ENCODE data around the gene TTLL8. TPM values are rescaled to one million over a fixed set of nuclear protein-coding genes. Genes with fewer than 3 reads are reported as not detected.

TTLL8 gene
- polyA plus RNA-seq, 1 of the 3 experiments (the other 2 are of a cell fraction) = not detected

DNA sequence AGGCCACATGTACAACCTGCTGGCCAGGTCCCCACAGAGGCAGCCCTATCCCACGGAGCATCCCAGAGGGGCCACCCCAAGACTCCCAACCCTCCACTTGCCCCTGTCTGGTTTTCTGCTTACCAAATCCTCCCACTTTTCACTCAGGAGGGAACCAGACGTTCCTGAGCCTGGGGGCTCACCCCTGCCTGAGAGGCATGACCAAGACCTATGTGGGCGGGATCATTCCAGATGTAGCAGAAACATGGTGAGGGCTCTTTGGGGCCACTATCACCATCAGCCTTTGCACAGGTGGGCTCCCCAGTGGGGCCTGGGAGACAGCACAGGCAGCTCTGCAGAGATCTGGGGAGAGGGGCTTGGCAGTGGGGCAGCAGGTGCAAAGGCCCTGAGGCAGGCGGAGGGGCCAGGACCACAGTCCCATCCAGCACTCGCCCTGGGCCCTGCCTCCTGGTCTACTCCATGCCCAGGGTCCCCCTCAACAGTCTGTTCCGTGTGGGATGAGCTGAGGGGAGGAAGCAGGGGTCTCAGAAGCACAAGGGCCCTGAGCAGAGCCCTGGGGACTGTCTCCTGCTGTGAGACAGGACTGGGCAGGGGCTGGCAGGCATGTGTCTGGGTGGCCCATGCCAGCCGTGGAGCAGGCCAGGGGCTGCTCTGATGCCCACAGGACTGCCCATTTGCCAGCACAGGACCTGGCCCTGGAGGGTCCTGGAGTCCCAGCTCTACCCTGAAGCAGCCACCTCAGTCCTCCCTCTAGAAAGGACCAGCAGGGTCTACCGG lies 88.2 kb downstream of the TTLL8 start:
- Histone ChIP-seq H3K27ac (ENCODE audit: low read depth in 2 of 2, low read length in 1 of 2) (no peak overlapping the region), H3K79me2 (ENCODE audit: insufficient read depth) (no peaks in the 10 kb centered on the region), H3K9me3 (no peaks in the 10 kb centered on the region), H3K9me2 (no peaks in the 10 kb centered on the region), H3K9ac (no peak overlapping the region), H3F3A (replicated peaks; ENCODE audit: insufficient read depth) (no peaks in the 10 kb centered on the region), H3K4me2 (no peak overlapping the region), H4K20me1 (ENCODE audit: insufficient read depth) (no peaks in the 10 kb centered on the region), H2AFZ (ENCODE audit: low read depth) (no peak overlapping the region), H3K4me1 (ENCODE audit: control insufficient read depth in 1 of 2, insufficient read depth in 2 of 2, low read depth in 1 of 2, low read length in 1 of 2) (peaks cover 4 to 24% of the 10 kb centered on the region in 2 experiments; a peak in 1 of 4 replicates), H3K36me3 (replicated peaks in 1 of 2; ENCODE audit: control insufficient read depth in 1 of 2, insufficient read depth in 2 of 2, low read length in 1 of 2) (no peaks in the 10 kb centered on the region), H3K4me3 (ENCODE audit: low read depth in 2 of 2, low read length in 1 of 2) (no peak overlapping the region), H3K27me3 (ENCODE audit: insufficient read depth) (no peaks in the 10 kb centered on the region)
- 88% methylated on average over 3 of the region's 8 CpGs for WGBS (ENCODE audit: low lambda C conversion rate)
- POLR2A ChIA-PET = no interaction called here
- peak; percentile 21 for DNase-seq
- TF ChIP-seq GABPA (IDR thresholded peaks at IDR 0.05; ENCODE audit: low read depth) (no peak), NRF1 (IDR thresholded peaks at IDR 0.05; ENCODE audit: low read depth, low read length) (no peak), ELF1 (IDR thresholded peaks at IDR 0.05) (no peak), SMC3 (IDR thresholded peaks at IDR 0.05; ENCODE audit: low read depth, low read length) (no peak), NFIC (IDR thresholded peaks at IDR 0.05; ENCODE audit: borderline replicate concordance) (no peak)
- CTCF ChIA-PET = interaction anchor here (1.8 kb wide), 1 partner anchor 39 kb away, joined by 7 read pairs; no protein-coding TSS in a partner anchor

DNA sequence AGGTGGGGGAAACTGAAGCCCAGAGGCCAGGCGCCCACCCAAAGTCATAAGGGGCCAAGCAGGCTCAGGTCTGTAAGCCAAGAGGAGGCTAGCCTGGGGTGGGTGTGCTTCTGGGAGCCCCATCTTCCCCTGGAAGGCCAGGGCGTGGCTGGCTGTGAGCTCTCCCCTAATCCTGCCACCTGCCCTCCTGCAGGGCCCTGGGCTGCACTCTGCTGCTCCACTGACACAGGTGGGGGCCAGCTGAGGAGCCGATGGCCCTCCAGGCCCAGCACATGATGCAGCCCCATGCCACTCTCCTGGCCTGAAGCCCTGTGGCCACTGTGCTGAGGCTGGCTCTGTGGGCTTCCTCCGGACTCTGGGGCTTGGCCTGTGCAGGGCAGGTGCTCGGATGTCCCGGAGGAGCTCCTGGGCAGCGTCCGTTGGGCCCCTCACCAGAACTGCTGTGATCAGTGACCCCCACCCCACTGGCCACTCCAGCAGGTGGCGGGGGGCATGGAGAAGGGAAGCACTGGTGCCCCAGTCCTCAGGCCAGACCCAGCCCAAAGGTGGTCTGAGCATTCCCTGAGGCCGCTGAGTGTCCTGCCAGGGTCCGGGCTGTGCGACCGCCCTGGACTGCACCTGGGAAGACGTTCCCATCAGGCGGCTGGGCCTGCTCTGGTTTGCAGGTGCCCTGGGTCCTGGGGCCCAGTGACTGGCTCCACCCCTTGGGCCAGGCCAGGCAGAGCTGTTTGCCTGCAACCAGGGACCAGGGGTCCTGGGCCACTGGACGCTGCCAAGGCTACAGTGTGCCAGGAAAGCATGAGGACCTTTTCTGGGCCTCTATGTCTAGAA lies 89.1 kb downstream of the TTLL8 start:
- POLR2A ChIA-PET = no interaction called here
- no peaks in the 10 kb centered on the region for H3K9me3 ChIP-seq
- CTCF ChIA-PET = interaction anchor here (0.7 to 3.9 kb wide), 5 partner anchors 14 to 61 kb away, joined by 3 to 18 read pairs (median 3); no protein-coding TSS in a partner anchor
- H3K4me3 ChIP-seq (ENCODE audit: low read depth in 2 of 2, low read length in 1 of 2) = no peak overlapping the region
- 96% methylated on average over 4 of the region's 16 CpGs for WGBS (ENCODE audit: low lambda C conversion rate)
- H3K4me1 ChIP-seq (ENCODE audit: control insufficient read depth in 1 of 2, insufficient read depth in 2 of 2, low read depth in 1 of 2, low read length in 1 of 2) = peaks cover 4 to 24% of the 10 kb centered on the region in 2 experiments; a peak in 1 of 4 replicates
- no peak overlapping the region for H3K4me2 ChIP-seq
- H3K27me3 ChIP-seq (ENCODE audit: insufficient read depth) = no peaks in the 10 kb centered on the region
- peaks cover 2% of the 10 kb centered on the region; the same call in 1 of the 2 replicates for H3K79me2 ChIP-seq (ENCODE audit: insufficient read depth)
- no peaks in the 10 kb centered on the region for H3F3A ChIP-seq (replicated peaks; ENCODE audit: insufficient read depth)
- H3K27ac ChIP-seq (ENCODE audit: low read depth in 2 of 2, low read length in 1 of 2) = no peak overlapping the region
- DNase-seq = peak; percentile 27
- TF ChIP-seq GATA2 (CRISPR knock-in tag; IDR thresholded peaks at IDR 0.05) (no peak), ELF1 (IDR thresholded peaks at IDR 0.05) (no peak), TAF1 (IDR thresholded peaks at IDR 0.05; ENCODE audit: borderline replicate concordance, low read depth, low read length) (no peak), SMC3 (IDR thresholded peaks at IDR 0.05; ENCODE audit: low read depth, low read length) (no peak), NFIC (IDR thresholded peaks at IDR 0.05; ENCODE audit: borderline replicate concordance) (no peak)
- TF ChIP-seq, protein P1, sequence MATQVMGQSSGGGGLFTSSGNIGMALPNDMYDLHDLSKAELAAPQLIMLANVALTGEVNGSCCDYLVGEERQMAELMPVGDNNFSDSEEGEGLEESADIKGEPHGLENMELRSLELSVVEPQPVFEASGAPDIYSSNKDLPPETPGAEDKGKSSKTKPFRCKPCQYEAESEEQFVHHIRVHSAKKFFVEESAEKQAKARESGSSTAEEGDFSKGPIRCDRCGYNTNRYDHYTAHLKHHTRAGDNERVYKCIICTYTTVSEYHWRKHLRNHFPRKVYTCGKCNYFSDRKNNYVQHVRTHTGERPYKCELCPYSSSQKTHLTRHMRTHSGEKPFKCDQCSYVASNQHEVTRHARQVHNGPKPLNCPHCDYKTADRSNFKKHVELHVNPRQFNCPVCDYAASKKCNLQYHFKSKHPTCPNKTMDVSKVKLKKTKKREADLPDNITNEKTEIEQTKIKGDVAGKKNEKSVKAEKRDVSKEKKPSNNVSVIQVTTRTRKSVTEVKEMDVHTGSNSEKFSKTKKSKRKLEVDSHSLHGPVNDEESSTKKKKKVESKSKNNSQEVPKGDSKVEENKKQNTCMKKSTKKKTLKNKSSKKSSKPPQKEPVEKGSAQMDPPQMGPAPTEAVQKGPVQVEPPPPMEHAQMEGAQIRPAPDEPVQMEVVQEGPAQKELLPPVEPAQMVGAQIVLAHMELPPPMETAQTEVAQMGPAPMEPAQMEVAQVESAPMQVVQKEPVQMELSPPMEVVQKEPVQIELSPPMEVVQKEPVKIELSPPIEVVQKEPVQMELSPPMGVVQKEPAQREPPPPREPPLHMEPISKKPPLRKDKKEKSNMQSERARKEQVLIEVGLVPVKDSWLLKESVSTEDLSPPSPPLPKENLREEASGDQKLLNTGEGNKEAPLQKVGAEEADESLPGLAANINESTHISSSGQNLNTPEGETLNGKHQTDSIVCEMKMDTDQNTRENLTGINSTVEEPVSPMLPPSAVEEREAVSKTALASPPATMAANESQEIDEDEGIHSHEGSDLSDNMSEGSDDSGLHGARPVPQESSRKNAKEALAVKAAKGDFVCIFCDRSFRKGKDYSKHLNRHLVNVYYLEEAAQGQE (IDR thresholded peaks at IDR 0.05; ENCODE audit: low read depth, low read length) = no peak
- TF ChIP-seq, protein P2, sequence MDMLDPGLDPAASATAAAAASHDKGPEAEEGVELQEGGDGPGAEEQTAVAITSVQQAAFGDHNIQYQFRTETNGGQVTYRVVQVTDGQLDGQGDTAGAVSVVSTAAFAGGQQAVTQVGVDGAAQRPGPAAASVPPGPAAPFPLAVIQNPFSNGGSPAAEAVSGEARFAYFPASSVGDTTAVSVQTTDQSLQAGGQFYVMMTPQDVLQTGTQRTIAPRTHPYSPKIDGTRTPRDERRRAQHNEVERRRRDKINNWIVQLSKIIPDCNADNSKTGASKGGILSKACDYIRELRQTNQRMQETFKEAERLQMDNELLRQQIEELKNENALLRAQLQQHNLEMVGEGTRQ (IDR thresholded peaks at IDR 0.05; ENCODE audit: borderline replicate concordance, low read depth, low read length) = no peak
- TF ChIP-seq, protein P3, sequence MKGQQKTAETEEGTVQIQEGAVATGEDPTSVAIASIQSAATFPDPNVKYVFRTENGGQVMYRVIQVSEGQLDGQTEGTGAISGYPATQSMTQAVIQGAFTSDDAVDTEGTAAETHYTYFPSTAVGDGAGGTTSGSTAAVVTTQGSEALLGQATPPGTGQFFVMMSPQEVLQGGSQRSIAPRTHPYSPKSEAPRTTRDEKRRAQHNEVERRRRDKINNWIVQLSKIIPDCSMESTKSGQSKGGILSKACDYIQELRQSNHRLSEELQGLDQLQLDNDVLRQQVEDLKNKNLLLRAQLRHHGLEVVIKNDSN (IDR thresholded peaks at IDR 0.05; ENCODE audit: borderline replicate concordance, low read depth) = no peak
- TF ChIP-seq, protein P4, sequence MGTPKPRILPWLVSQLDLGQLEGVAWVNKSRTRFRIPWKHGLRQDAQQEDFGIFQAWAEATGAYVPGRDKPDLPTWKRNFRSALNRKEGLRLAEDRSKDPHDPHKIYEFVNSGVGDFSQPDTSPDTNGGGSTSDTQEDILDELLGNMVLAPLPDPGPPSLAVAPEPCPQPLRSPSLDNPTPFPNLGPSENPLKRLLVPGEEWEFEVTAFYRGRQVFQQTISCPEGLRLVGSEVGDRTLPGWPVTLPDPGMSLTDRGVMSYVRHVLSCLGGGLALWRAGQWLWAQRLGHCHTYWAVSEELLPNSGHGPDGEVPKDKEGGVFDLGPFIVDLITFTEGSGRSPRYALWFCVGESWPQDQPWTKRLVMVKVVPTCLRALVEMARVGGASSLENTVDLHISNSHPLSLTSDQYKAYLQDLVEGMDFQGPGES (IDR thresholded peaks at IDR 0.05; ENCODE audit: low read depth, low read length) = no peak
- H3K9ac ChIP-seq = no peak overlapping the region
- H4K20me1 ChIP-seq (ENCODE audit: insufficient read depth) = no peaks in the 10 kb centered on the region
- no peaks in the 10 kb centered on the region for H3K9me2 ChIP-seq
- H3K36me3 ChIP-seq (replicated peaks in 1 of 2; ENCODE audit: control insufficient read depth in 1 of 2, insufficient read depth in 2 of 2, low read length in 1 of 2) = peaks cover 0 to 2% of the 10 kb centered on the region in 2 experiments
- H2AFZ ChIP-seq (ENCODE audit: low read depth) = no peak overlapping the region
